Adrenal gland (tissue), 12 donors: ENCODE data around the gene MACROD2. TPM values are rescaled to one million over a fixed set of nuclear protein-coding genes. Genes with fewer than 3 reads are reported as not detected.

Source experiments
- DNase-seq, 7 donors: peaks; one replicate each; pipeline ENCODE4 v3.0.0-alpha.2; 2019 to 2020
- H3K27ac ChIP-seq, 5 donors: fragments of 200-600 bp; sonication (generic) in 4 of 5; 1 replicate in 3 of 5; 2 replicates in 2 of 5; pipeline versions ENCODE4 v1.5.1 to v1.8.0; 2016 to 2020; ENCODE audit warnings: mild to moderate bottlenecking in 1 of 5
- H3K27me3 ChIP-seq: fragments of 200-600 bp; 2 replicates; pipeline ENCODE4 v1.8.0; 2021
- H3K36me3 ChIP-seq, 2 donors: fragments of 200-600 bp; replicated peaks in 1 of 2; 1 replicate in 1 of 2; 2 replicates in 1 of 2; pipeline versions ENCODE4 v1.5.1 to v1.8.0; 2018 to 2022
- H3K4me1 ChIP-seq, 2 donors: fragments of 200-600 bp; replicated peaks in 1 of 2; 1 replicate in 1 of 2; 2 replicates in 1 of 2; pipeline versions ENCODE4 v1.5.1 to v1.8.0; 2018 to 2021
- H3K4me3 ChIP-seq, 4 donors: fragments of 200-600 bp; sonication (generic) in 3 of 4; one replicate each; pipeline ENCODE4 v1.5.1; 2016 to 2018
- H3K9me3 ChIP-seq, 3 donors: fragments of 200-600 bp; sonication (generic) in 1 of 3; replicated peaks in 1 of 3; 1 replicate in 2 of 3; 2 replicates in 1 of 3; pipeline versions ENCODE4 v1.5.1 to v1.8.0; 2016 to 2021
- CTCF ChIP-seq, 6 experiments: fragments of 450-650 bp in 4 of 6; fragments of 200-600 bp in 2 of 6; sonication (generic) in 1 of 6; IDR thresholded peaks; 1 replicate in 5 of 6; 2 replicates in 1 of 6; pipeline versions ENCODE4 v1.5.1 to v1.8.0; 2016 to 2021; ENCODE audit warnings: antibody characterized with exemption in 6 of 6, mild to moderate bottlenecking in 2 of 6, moderate library complexity in 1 of 6
- POLR2A ChIP-seq, 2 donors: fragments of 450-650 bp; IDR thresholded peaks; one replicate each; pipeline ENCODE4 v1.6.1; 2017; ENCODE audit warnings: antibody characterized with exemption in 2 of 2, mild to moderate bottlenecking in 2 of 2, moderate library complexity in 1 of 2
- WGBS, 4 donors: extraction: QIAGEN DNeasy Blood & Tissue Kit in 2 of 4; methylation state at CpG; one replicate each; pipeline versions ENCODE4 v1.1.5 to v1.1.7; 2013 to 2017; 5-methylcytosine and 5-hydroxymethylcytosine counted together
- intact Hi-C, 2 donors: fragments of 100-400 bp; cut with DNase I; formaldehyde crosslinking; loops; one replicate each; pipeline versions ENCODE4 v1.14.1 to v1.15.0; 2022 to 2023
- polyA plus RNA-seq, 3 donors: library from polyadenylated mRNA; stranded (reverse); fragments of 200-250 nt in 2 of 3; fragments of 350-450 nt in 1 of 3; fragmentation: Illumina TruSeq in 1 of 3; extraction: RNeasy Lipid Tissue Mini Kit (QIAGEN cat#74804) in 1 of 3; gene quantifications; one replicate each; pipeline ENCODE4 v1.2.3, GENCODE V29; 2013 to 2014
- total RNA-seq, 9 donors: library from RNA; depleted of rRNA in 4 of 9; stranded (reverse); fragments of >200 nt in 4 of 9; fragments of 120-200 nt in 1 of 9; fragmentation: NEBNext Ultra II Directional in 1 of 9; extraction: Animal tissue kit (Norgen Biotek cat#: 25700) in 1 of 9; gene quantifications; one replicate each; pipeline versions ENCODE4 v1.1.0 to v1.2.4, GENCODE V29; 2013 to 2023
- donor health status: healthy with polysubstance abuse.
- donor health status: Bipolar disorder and iron deficiency.
- donor health status: DM: yes; HTN: yes; CAD: no.
- donor health status: DM: no; HTN: no; CAD: no.
- donor health status: DM: no; HTN: no; CAD: no.
- donor health status: DM: yes; HTN: yes; CAD: no.

Gene MACROD2
- total and polyA plus RNA-seq, 12 donors, result 1.1 to 21.2 (median 6.4) TPM

GRCh38 chr20:15068486-15068885 is 1073.2 kb downstream of the MACROD2 start:
- Histone ChIP-seq H3K27ac (no peak overlapping the region), H3K4me3 (no peak overlapping the region), H3K36me3 (no peaks in the 10 kb centered on the region), H3K9me3 (no peaks in the 10 kb centered on the region), H3K4me1 (no peaks in the 10 kb centered on the region), H3K27me3 (no peaks in the 10 kb centered on the region)
- intact Hi-C loops, result no loop called here
- TF ChIP-seq CTCF (IDR thresholded peaks at IDR 0.05) (no peak), POLR2A (IDR thresholded peaks at IDR 0.05) (no peak)
- no peak for DNase-seq

GRCh38 chr20:15069355-15069754 is 1074.0 kb downstream of the MACROD2 start:
- DNase-seq, result no peak
- TF ChIP-seq POLR2A (IDR thresholded peaks at IDR 0.05) (no peak), CTCF (IDR thresholded peaks at IDR 0.05) (no peak)
- WGBS, 4 donors, result 82 to 100% (median 96%) methylated on average over 2 of the region's 2 CpGs
- no peaks in the 10 kb centered on the region for H3K27me3 ChIP-seq
- no peaks in the 10 kb centered on the region for H3K9me3 ChIP-seq
- H3K27ac ChIP-seq, result no peak overlapping the region
- H3K4me1 ChIP-seq, result no peaks in the 10 kb centered on the region
- H3K4me3 ChIP-seq, result no peak overlapping the region
- intact Hi-C loops, result no loop called here
- H3K36me3 ChIP-seq, result no peaks in the 10 kb centered on the region

GRCh38 chr20:15071085-15071808 is 1075.9 kb downstream of the MACROD2 start:
- WGBS, 4 donors, result 57 to 73% (median 66%) methylated on average over 2 of the region's 2 CpGs

GRCh38 chr20:15072316-15072715 is 1077.0 kb downstream of the MACROD2 start:
- H3K9me3 ChIP-seq, result no peaks in the 10 kb centered on the region
- H3K4me1 ChIP-seq, result no peaks in the 10 kb centered on the region
- no peak overlapping the region for H3K4me3 ChIP-seq
- H3K27me3 ChIP-seq, result no peaks in the 10 kb centered on the region
- intact Hi-C loops, result no loop called here
- no peak overlapping the region for H3K27ac ChIP-seq
- H3K36me3 ChIP-seq, result no peaks in the 10 kb centered on the region
- TF ChIP-seq CTCF (IDR thresholded peaks at IDR 0.05) (no peak), POLR2A (IDR thresholded peaks at IDR 0.05) (no peak)
- no peak for DNase-seq

More at GRCh38 chr20:15071085-15071808, 1075.9 kb downstream of the MACROD2 start:
- TF ChIP-seq POLR2A (IDR thresholded peaks at IDR 0.05) (no peak), CTCF (IDR thresholded peaks at IDR 0.05) (no peak)
- no peaks in the 10 kb centered on the region for H3K9me3 ChIP-seq
- H3K27ac ChIP-seq, result no peak overlapping the region
- H3K4me1 ChIP-seq, result no peaks in the 10 kb centered on the region
- no peak overlapping the region for H3K4me3 ChIP-seq
- no peak for DNase-seq
- no peaks in the 10 kb centered on the region for H3K27me3 ChIP-seq
- intact Hi-C loops, result no loop called here
- H3K36me3 ChIP-seq, result no peaks in the 10 kb centered on the region
